ENCODE measurements around the gene ANXA3. TPM values are rescaled to one million over a fixed set of nuclear protein-coding genes. Genes with fewer than 3 reads are reported as not detected.

The ANXA3 gene
- total and polyA plus RNA-seq, 2 donors (not counting 3 experiments of a cell fraction or from before 2014, with no cell fraction given) = 52.9 to 78.4 TPM

- FAIRE-seq (peak; percentile 74), DNase-seq (ENCODE audit: low read depth, low spot score) (peak; percentile 44)
- Histone ChIP-seq H4K20me1 (replicated peaks; ENCODE audit: control insufficient read depth, extremely low read depth, insufficient read depth, low read length) (no peaks in the 10 kb centered on the region), H3K36me3 (ENCODE audit: control insufficient read depth in 2 of 2, extremely low read depth in 1 of 2, insufficient read depth in 2 of 2, low read length in 2 of 2) (no peaks in the 10 kb centered on the region), H3K27ac (ENCODE audit: insufficient read depth, low read depth, low read length) (no peak overlapping the region), H3K9ac (replicated peaks; ENCODE audit: extremely low read depth, insufficient read depth, low read length) (no peak overlapping the region), H3K79me2 (ENCODE audit: control insufficient read depth, insufficient read depth, low read length) (no peaks in the 10 kb centered on the region), H3K9me3 (replicated peaks; ENCODE audit: control insufficient read depth, insufficient read depth, low read length) (no peaks in the 10 kb centered on the region), H3K4me3 (replicated peaks in 1 of 3; ENCODE audit: insufficient read depth in 1 of 3, low read depth in 1 of 3, low read length in 3 of 3) (no peak overlapping the region), H3K9me1 (replicated peaks; ENCODE audit: control insufficient read depth, extremely low read depth, insufficient read depth, low read length) (no peaks in the 10 kb centered on the region), H3K4me2 (ENCODE audit: insufficient read depth, low read length) (no peak overlapping the region), H2AFZ (ENCODE audit: low read depth, low read length) (no peak overlapping the region), H3K27me3 (ENCODE audit: control insufficient read depth in 2 of 2, insufficient read depth in 2 of 2, low read length in 2 of 2) (no peaks in the 10 kb centered on the region), H3K4me1 (ENCODE audit: control insufficient read depth, extremely low read depth, insufficient read depth, low read length) (peaks cover 52% of the 10 kb centered on the region)
- intact Hi-C loops (cut with micrococcal nuclease) = no loop called here
- ChIA-PET POLR2A (interaction anchor here (0.7 kb wide), 1 partner anchor 67 kb away, joined by 4 read pairs; no protein-coding TSS in a partner anchor), CTCF (interaction anchor here (0.6 to 1.3 kb wide), 4 partner anchors 9 to 210 kb away, joined by 3 to 7 read pairs (median 4); no protein-coding TSS in a partner anchor)
- TF ChIP-seq GATA2 (IDR thresholded peaks at IDR 0.05; ENCODE audit: insufficient read depth, insufficient read length, low read depth, low read length) (no peak), JUN (IDR thresholded peaks at IDR 0.05; ENCODE audit: borderline replicate concordance, insufficient read depth, insufficient read length, low read depth) (no peak), POLR2AphosphoS5 (IDR thresholded peaks at IDR 0.05; ENCODE audit: insufficient read depth, low read depth, low read length) (no peak), CTCF (IDR thresholded peaks at IDR 0.05; ENCODE audit: extremely low read depth in 1 of 2, insufficient read depth in 1 of 2, low read depth in 1 of 2, low read length in 2 of 2) (no peak), MAX (IDR thresholded peaks at IDR 0.05; ENCODE audit: insufficient read depth, insufficient read length) (no peak), MYC (IDR thresholded peaks at IDR 0.05; ENCODE audit: low read depth, low read length) (no peak), FOS (IDR thresholded peaks at IDR 0.05; ENCODE audit: borderline replicate concordance, insufficient read depth, low read length) (no peak), POLR2A (IDR thresholded peaks at IDR 0.05; ENCODE audit: low read depth, low read length) (no peak), EZH2 (IDR thresholded peaks at IDR 0.05; ENCODE audit: borderline replicate concordance, low read depth, low read length, severe bottlenecking) (no peak)
- no TSS peak for BruUV-seq (replicated peaks)
- dilution Hi-C loops (cut with MboI; ENCODE audit: extremely low pct_ligation_motif_present, low sequenced_read_pairs) = no loop called here
These were observed 102.1 kb downstream of the ANXA3 start for GRCh38 chr4:78653655-78654054.
